ENCODE results near the gene MXD1.

Gene MXD1

GRCh38 chr2:69977186-69977585, 62.3 kb downstream of the MXD1 start:
- no peak for DNase-seq (ENCODE audit: low read depth in 2 of 2)

- no peak for DNase-seq (ENCODE audit: low read depth in 2 of 2)
Observed at GRCh38 chr2:69977906-69978482, 63.1 kb downstream of the MXD1 start.

GRCh38 chr2:69979902-69980807, 65.2 kb downstream of the MXD1 start:
- no peak for DNase-seq (ENCODE audit: low read depth in 2 of 2)

GRCh38 chr2:69983392-69983966, 68.6 kb downstream of the MXD1 start:
- no peak for DNase-seq (ENCODE audit: low read depth in 2 of 2)

GRCh38 chr2:69985216-69985615, 70.3 kb downstream of the MXD1 start:
- no peak for DNase-seq (ENCODE audit: low read depth in 2 of 2)

- no peak for DNase-seq (ENCODE audit: low read depth in 2 of 2)
Observed at GRCh38 chr2:69985688-69986087, 70.8 kb downstream of the MXD1 start.

- DNase-seq (ENCODE audit: low read depth in 2 of 2): no peak
Observed at GRCh38 chr2:69986691-69987090, 71.8 kb downstream of the MXD1 start.

- no peak for DNase-seq (ENCODE audit: low read depth in 2 of 2)
Observed at GRCh38 chr2:69988086-69988635, 73.3 kb downstream of the MXD1 start.

GRCh38 chr2:69989009-69989408, 74.1 kb downstream of the MXD1 start:
- no peak for DNase-seq (ENCODE audit: low read depth in 2 of 2)

GRCh38 chr2:69989441-69990105, 74.7 kb downstream of the MXD1 start:
- no peak for DNase-seq (ENCODE audit: low read depth in 2 of 2)

All from stimulated activated CD4-positive, alpha-beta T cell treated with anti-CD3 and anti-CD28 coated beads, Interleukin-1b, Interleukin-23, amount 100 ng/mL, for 1 hour (primary cell).